Measurements from ENCODE around the gene CDH18.
"Not testable (repeated sequence)": the region's sequence is repeated elsewhere in the genome, so short reads cannot be mapped to it uniquely, and the experiment has no call there.

The CDH18 gene

DNA sequence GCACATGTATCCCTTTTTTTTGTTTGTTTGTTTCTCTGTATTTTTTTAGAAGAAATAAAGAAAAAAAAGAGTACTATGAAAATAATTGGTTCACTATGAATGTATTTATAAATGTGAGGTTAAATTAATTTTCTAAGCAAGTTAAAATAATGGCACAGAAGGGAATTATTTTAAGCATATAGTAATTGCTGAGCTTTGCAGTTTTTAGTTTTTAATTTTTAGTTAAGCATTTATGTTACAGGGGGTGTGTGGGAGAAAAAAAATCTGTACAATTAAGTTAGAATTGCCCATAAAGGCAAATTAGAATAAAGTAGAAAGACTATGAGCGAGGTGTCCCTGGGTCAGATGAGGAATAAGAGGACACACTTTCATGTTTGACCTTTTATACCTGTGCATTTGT lies 152.6 kb downstream of the CDH18 start:
- H3K9me2 ChIP-seq (replicated peaks; ENCODE audit: low read depth, low read length), result no peaks in the 10 kb centered on the region
- H4K20me1 ChIP-seq (ENCODE audit: insufficient read depth, low read length, poor library complexity, severe bottlenecking), result no peaks in the 10 kb centered on the region
- H3K4me2 ChIP-seq (ENCODE audit: low read depth, low read length, poor library complexity, severe bottlenecking), result no peak overlapping the region
- H3K36me3 ChIP-seq (ENCODE audit: insufficient read depth, low read length), result no peaks in the 10 kb centered on the region
- H3K9me3 ChIP-seq (ENCODE audit: insufficient read depth, low read depth, low read length), result no peaks in the 10 kb centered on the region
- H3K27me3 ChIP-seq (ENCODE audit: insufficient read depth, low read length, poor library complexity, severe bottlenecking), result no peaks in the 10 kb centered on the region
- H3K4me3 ChIP-seq (ENCODE audit: low read length, poor library complexity, severe bottlenecking), result no peak overlapping the region
- H3K9ac ChIP-seq (ENCODE audit: low read depth, low read length, poor library complexity, severe bottlenecking), result no peak overlapping the region
- H3F3A ChIP-seq (ENCODE audit: low read depth), result no peaks in the 10 kb centered on the region
- H3K79me2 ChIP-seq (ENCODE audit: insufficient read depth, low read length), result no peaks in the 10 kb centered on the region
- no peaks in the 10 kb centered on the region for H3K4me1 ChIP-seq (ENCODE audit: insufficient read depth, low read length, poor library complexity, severe bottlenecking)
- TF ChIP-seq, protein P1, sequence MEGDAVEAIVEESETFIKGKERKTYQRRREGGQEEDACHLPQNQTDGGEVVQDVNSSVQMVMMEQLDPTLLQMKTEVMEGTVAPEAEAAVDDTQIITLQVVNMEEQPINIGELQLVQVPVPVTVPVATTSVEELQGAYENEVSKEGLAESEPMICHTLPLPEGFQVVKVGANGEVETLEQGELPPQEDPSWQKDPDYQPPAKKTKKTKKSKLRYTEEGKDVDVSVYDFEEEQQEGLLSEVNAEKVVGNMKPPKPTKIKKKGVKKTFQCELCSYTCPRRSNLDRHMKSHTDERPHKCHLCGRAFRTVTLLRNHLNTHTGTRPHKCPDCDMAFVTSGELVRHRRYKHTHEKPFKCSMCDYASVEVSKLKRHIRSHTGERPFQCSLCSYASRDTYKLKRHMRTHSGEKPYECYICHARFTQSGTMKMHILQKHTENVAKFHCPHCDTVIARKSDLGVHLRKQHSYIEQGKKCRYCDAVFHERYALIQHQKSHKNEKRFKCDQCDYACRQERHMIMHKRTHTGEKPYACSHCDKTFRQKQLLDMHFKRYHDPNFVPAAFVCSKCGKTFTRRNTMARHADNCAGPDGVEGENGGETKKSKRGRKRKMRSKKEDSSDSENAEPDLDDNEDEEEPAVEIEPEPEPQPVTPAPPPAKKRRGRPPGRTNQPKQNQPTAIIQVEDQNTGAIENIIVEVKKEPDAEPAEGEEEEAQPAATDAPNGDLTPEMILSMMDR (conservative IDR thresholded peaks at IDR 0.05; ENCODE audit: low read length), result no peak
- TF ChIP-seq EZH2phosphoT487 (IDR thresholded peaks at IDR 0.05; ENCODE audit: borderline replicate concordance), result no peak
- no peak overlapping the region for H2AFZ ChIP-seq (ENCODE audit: low read length)

DNA sequence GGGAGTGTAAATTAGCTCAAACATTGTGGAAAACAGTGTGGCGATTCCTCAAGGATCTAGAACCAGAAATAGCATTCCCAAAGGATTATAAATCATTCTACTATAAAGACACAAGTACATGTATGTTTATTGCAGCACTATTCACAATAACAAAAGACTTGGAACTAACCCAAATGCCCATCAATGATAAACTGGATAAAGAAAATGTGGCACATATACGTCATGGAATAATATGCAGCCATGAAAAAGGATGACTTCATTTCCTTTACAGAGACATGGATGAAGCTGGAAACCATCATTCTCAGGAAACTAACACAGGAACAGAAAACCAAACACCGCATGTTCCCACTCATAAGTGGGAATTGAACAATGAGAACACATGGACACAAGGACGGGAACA lies 175.3 kb downstream of the CDH18 start:
- not testable (repeated sequence) for H3K4me3 ChIP-seq (ENCODE audit: low read length, poor library complexity, severe bottlenecking); H3K9me3 ChIP-seq (ENCODE audit: insufficient read depth, low read depth, low read length)

DNA sequence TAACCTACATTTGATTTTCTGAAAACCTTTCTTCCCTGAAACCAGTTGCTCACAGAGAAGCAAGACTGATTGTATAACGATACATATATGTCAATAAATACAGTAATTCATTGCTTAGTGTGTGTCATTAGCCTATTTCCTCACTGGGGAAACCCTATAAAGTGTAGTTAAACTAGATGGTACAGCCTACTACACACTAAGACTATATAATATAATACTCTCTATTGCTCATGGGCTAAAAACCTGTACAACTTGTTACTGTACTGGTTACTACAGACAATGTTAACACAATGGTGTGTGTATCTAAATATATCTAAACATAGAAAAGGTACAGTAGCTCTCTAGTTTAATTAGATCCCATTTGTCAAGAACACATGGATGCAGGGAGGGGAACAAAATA lies 181.2 kb downstream of the CDH18 start:
- Histone ChIP-seq H3K36me3 (ENCODE audit: insufficient read depth, low read length) (no peaks in the 10 kb centered on the region), H2AFZ (ENCODE audit: low read length) (no peak overlapping the region), H3K4me2 (ENCODE audit: low read depth, low read length, poor library complexity, severe bottlenecking) (no peak overlapping the region), H3K9ac (ENCODE audit: low read depth, low read length, poor library complexity, severe bottlenecking) (no peak overlapping the region), H3K4me1 (ENCODE audit: insufficient read depth, low read length, poor library complexity, severe bottlenecking) (no peaks in the 10 kb centered on the region), H3K4me3 (ENCODE audit: low read length, poor library complexity, severe bottlenecking) (no peak overlapping the region), H3K27me3 (ENCODE audit: insufficient read depth, low read length, poor library complexity, severe bottlenecking) (no peaks in the 10 kb centered on the region), H3K79me2 (ENCODE audit: insufficient read depth, low read length) (no peaks in the 10 kb centered on the region), H4K20me1 (ENCODE audit: insufficient read depth, low read length, poor library complexity, severe bottlenecking) (no peaks in the 10 kb centered on the region), H3K9me2 (replicated peaks; ENCODE audit: low read depth, low read length) (no peaks in the 10 kb centered on the region), H3F3A (ENCODE audit: low read depth) (no peaks in the 10 kb centered on the region), H3K9me3 (ENCODE audit: insufficient read depth, low read depth, low read length) (no peaks in the 10 kb centered on the region)
- TF ChIP-seq, protein P1 (conservative IDR thresholded peaks at IDR 0.05; ENCODE audit: low read length), result no peak
- TF ChIP-seq EZH2phosphoT487 (IDR thresholded peaks at IDR 0.05; ENCODE audit: borderline replicate concordance), result no peak

More for the DNA sequence above, 175.3 kb downstream of the CDH18 start:
- not testable (repeated sequence) for H3K27me3 ChIP-seq (ENCODE audit: insufficient read depth, low read length, poor library complexity, severe bottlenecking); H3K9me2 ChIP-seq (replicated peaks; ENCODE audit: low read depth, low read length); H2AFZ ChIP-seq (ENCODE audit: low read length); H3K4me2 ChIP-seq (ENCODE audit: low read depth, low read length, poor library complexity, severe bottlenecking); H3F3A ChIP-seq (ENCODE audit: low read depth); H3K9ac ChIP-seq (ENCODE audit: low read depth, low read length, poor library complexity, severe bottlenecking); H3K79me2 ChIP-seq (ENCODE audit: insufficient read depth, low read length); H4K20me1 ChIP-seq (ENCODE audit: insufficient read depth, low read length, poor library complexity, severe bottlenecking); H3K36me3 ChIP-seq (ENCODE audit: insufficient read depth, low read length); H3K4me1 ChIP-seq (ENCODE audit: insufficient read depth, low read length, poor library complexity, severe bottlenecking)

DNA sequence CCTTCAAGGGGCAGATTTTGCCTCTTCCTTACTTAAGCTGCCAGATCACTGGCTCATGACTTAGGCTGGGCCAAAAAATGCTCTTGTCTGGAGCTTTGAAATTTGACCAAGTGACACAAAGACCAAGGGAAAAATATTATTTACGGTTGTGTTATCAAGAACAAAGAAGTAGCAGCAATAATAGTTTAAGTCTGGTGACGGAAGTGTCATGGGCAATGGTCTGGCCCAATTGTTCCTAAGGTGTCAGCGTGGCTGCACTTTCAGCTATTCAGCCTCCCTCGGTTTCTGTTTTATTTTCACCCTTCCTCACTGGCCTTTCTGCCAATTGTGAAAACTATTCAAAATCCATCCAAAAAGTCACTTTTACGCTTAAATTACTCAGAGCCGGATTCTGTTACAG lies 185.3 kb downstream of the CDH18 start:
- H3F3A ChIP-seq (ENCODE audit: low read depth), result no peaks in the 10 kb centered on the region
- H3K4me2 ChIP-seq (ENCODE audit: low read depth, low read length, poor library complexity, severe bottlenecking), result no peak overlapping the region
- H3K9me3 ChIP-seq (ENCODE audit: insufficient read depth, low read depth, low read length), result no peaks in the 10 kb centered on the region
- H2AFZ ChIP-seq (ENCODE audit: low read length), result no peak overlapping the region
- TF ChIP-seq EZH2phosphoT487 (IDR thresholded peaks at IDR 0.05; ENCODE audit: borderline replicate concordance), result no peak
- TF ChIP-seq, protein P1 (conservative IDR thresholded peaks at IDR 0.05; ENCODE audit: low read length), result no peak
- no peaks in the 10 kb centered on the region for H3K9me2 ChIP-seq (replicated peaks; ENCODE audit: low read depth, low read length)
- no peaks in the 10 kb centered on the region for H3K36me3 ChIP-seq (ENCODE audit: insufficient read depth, low read length)
- no peaks in the 10 kb centered on the region for H3K79me2 ChIP-seq (ENCODE audit: insufficient read depth, low read length)
- H3K27me3 ChIP-seq (ENCODE audit: insufficient read depth, low read length, poor library complexity, severe bottlenecking), result no peaks in the 10 kb centered on the region
- no peak overlapping the region for H3K9ac ChIP-seq (ENCODE audit: low read depth, low read length, poor library complexity, severe bottlenecking)
- no peaks in the 10 kb centered on the region for H4K20me1 ChIP-seq (ENCODE audit: insufficient read depth, low read length, poor library complexity, severe bottlenecking)
- no peak overlapping the region for H3K4me3 ChIP-seq (ENCODE audit: low read length, poor library complexity, severe bottlenecking)
- H3K4me1 ChIP-seq (ENCODE audit: insufficient read depth, low read length, poor library complexity, severe bottlenecking), result no peaks in the 10 kb centered on the region
